Spleen (tissue), 11 donors: ENCODE data around the gene MYH10. TPM values are rescaled to one million over a fixed set of nuclear protein-coding genes. Genes with fewer than 3 reads are reported as not detected.

Source experiments
- DNase-seq: peaks from one replicate; pipeline ENCODE4 v3.0.0-alpha.2; 2020
- H3K27ac ChIP-seq, 8 donors: fragments of 200-600 bp; sonication (generic) in 7 of 8; 1 replicate in 4 of 8; 2 replicates in 4 of 8; pipeline versions ENCODE4 v1.5.0 to v1.8.0; 2016 to 2021; ENCODE audit warnings: inconsistent platforms in 4 of 8, mild to moderate bottlenecking in 4 of 8, moderate library complexity in 1 of 8
- H3K27me3 ChIP-seq, 7 donors: fragments of 200-600 bp; sonication (generic) in 6 of 7; replicated peaks in 1 of 7; 1 replicate in 4 of 7; 2 replicates in 3 of 7; pipeline versions ENCODE4 v1.5.0 to v1.8.0; 2016 to 2021; ENCODE audit warnings: inconsistent platforms in 3 of 7, mild to moderate bottlenecking in 1 of 7
- H3K36me3 ChIP-seq, 6 donors: fragments of 200-600 bp; sonication (generic) in 5 of 6; 1 replicate in 4 of 6; 2 replicates in 2 of 6; pipeline versions ENCODE4 v1.5.0 to v1.8.0; 2016 to 2021; ENCODE audit warnings: inconsistent platforms in 2 of 6
- H3K4me1 ChIP-seq, 6 donors: fragments of 200-600 bp; sonication (generic) in 5 of 6; 1 replicate in 3 of 6; 2 replicates in 3 of 6; pipeline versions ENCODE4 v1.5.0 to v1.8.0; 2016 to 2021; ENCODE audit warnings: inconsistent platforms in 3 of 6
- H3K4me3 ChIP-seq, 8 donors: fragments of 200-600 bp; sonication (generic) in 7 of 8; 1 replicate in 4 of 8; 2 replicates in 4 of 8; pipeline versions ENCODE4 v1.5.0 to v1.8.0; 2016 to 2021; ENCODE audit warnings: inconsistent platforms in 4 of 8, mild to moderate bottlenecking in 4 of 8, moderate library complexity in 2 of 8
- H3K9me3 ChIP-seq, 8 donors: fragments of 200-600 bp; sonication (generic) in 7 of 8; 1 replicate in 4 of 8; 2 replicates in 4 of 8; pipeline versions ENCODE4 v1.5.0 to v1.8.0; 2016 to 2021; ENCODE audit warnings: inconsistent platforms in 4 of 8
- POLR2A ChIP-seq, 3 donors: fragments of 450-650 bp; IDR thresholded peaks; one replicate each; pipeline ENCODE4 v1.5.1; 2017; ENCODE audit warnings: antibody characterized with exemption in 3 of 3, mild to moderate bottlenecking in 1 of 3
- POLR2AphosphoS5 ChIP-seq, 3 donors: sonication (generic); formaldehyde crosslinking; IDR thresholded peaks; one replicate each; pipeline ENCODE4 v1.5.1; 2017; ENCODE audit warnings: antibody characterized with exemption in 3 of 3
- WGBS, 5 donors: extraction: QIAGEN DNeasy Blood & Tissue Kit in 3 of 5; methylation state at CpG; one replicate each; pipeline versions ENCODE4 v1.1.5 to v1.1.7; 2013 to 2018; 5-methylcytosine and 5-hydroxymethylcytosine counted together
- intact Hi-C: fragments of 100-400 bp; cut with DNase I; formaldehyde crosslinking; loops from one replicate; pipeline ENCODE4 v1.15.0; 2023; ENCODE audit warnings: low total_unique reads
- polyA plus RNA-seq, 3 donors: library from polyadenylated mRNA; stranded (reverse); fragments of 200-250 nt; gene quantifications; one replicate each; pipeline ENCODE4 v1.2.1, GENCODE V29; 2013
- total RNA-seq, 7 donors: library from RNA; depleted of rRNA in 3 of 7; stranded (reverse); fragments of >200 nt in 3 of 7; fragmentation: NEBNext Ultra II Directional in 4 of 7; extraction: Animal tissue kit (Norgen Biotek cat#: 25700) in 4 of 7; gene quantifications; one replicate each; pipeline versions ENCODE4 v1.1.0 to v1.2.1, GENCODE V29; 2016 to 2021
- TF ChIP-seq, protein P1 (sequence below), 11 experiments: fragments of 200-600 bp in 7 of 11; fragments of 450-650 bp in 4 of 11; sonication (generic) in 4 of 11; IDR thresholded peaks in 8 of 11; conservative IDR thresholded peaks in 3 of 11; 1 replicate in 7 of 11; 2 replicates in 4 of 11; pipeline versions ENCODE4 v1.4.0 to v1.8.0; 2016 to 2021; ENCODE audit warnings: antibody characterized with exemption in 11 of 11, inconsistent platforms in 4 of 11, mild to moderate bottlenecking in 1 of 11
- donor health status: healthy with polysubstance abuse.
- donor health status: DM: no; HTN: no; CAD: no; lungs with moderate emphysema.
- donor health status: DM: no; HTN: no; CAD: no.
- donor health status: Bipolar disorder and iron deficiency.
- donor health status: healthy.
- donor health status: DM: no; HTN: no; CAD: no.
- donor health status: DM: yes; HTN: yes; CAD: no.

Gene MYH10
- total and polyA plus RNA-seq, 10 donors: 1.0 to 14.4 (median 7.5) TPM

DNA sequence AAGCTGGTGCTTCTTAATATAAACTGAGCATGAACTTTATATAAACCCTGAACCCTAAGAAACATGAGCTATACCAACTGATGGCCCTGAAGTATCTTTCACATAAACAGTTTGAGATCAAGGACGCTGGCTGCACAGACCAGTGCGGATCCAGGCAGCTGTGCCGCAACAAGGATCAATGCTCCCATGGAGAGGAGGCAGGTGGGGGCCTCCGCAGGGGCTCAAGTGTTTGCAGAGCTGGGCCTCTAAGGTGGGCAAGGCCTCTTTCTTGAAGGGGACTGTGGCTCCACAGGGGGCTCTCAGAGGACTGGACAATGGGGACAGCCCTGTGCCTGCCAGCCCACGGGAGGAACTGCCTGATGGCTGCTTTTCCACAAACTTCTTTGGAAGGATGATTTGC is 148.8 kb downstream of the MYH10 start:
- intact Hi-C loops: no loop called here
- TF ChIP-seq, protein P1, sequence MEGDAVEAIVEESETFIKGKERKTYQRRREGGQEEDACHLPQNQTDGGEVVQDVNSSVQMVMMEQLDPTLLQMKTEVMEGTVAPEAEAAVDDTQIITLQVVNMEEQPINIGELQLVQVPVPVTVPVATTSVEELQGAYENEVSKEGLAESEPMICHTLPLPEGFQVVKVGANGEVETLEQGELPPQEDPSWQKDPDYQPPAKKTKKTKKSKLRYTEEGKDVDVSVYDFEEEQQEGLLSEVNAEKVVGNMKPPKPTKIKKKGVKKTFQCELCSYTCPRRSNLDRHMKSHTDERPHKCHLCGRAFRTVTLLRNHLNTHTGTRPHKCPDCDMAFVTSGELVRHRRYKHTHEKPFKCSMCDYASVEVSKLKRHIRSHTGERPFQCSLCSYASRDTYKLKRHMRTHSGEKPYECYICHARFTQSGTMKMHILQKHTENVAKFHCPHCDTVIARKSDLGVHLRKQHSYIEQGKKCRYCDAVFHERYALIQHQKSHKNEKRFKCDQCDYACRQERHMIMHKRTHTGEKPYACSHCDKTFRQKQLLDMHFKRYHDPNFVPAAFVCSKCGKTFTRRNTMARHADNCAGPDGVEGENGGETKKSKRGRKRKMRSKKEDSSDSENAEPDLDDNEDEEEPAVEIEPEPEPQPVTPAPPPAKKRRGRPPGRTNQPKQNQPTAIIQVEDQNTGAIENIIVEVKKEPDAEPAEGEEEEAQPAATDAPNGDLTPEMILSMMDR (IDR thresholded peaks at IDR 0.05 in 8 of 11, conservative IDR thresholded peaks at IDR 0.05 in 3 of 11): no peak
- no peak for TF ChIP-seq POLR2AphosphoS5 (IDR thresholded peaks at IDR 0.05)
- WGBS, 5 donors: 93 to 98% (median 94%) methylated on average over 5 of the region's 5 CpGs
- H3K4me3 ChIP-seq: no peak overlapping the region
- H3K4me1 ChIP-seq: peaks cover 0 to 8% (median 0%) of the 10 kb centered on the region in 6 donors
- no peak for DNase-seq
- no peak overlapping the region for H3K27ac ChIP-seq
- no peaks in the 10 kb centered on the region for H3K27me3 ChIP-seq
- peaks cover 3 to 24% (median 19%) of the 10 kb centered on the region in 8 donors for H3K9me3 ChIP-seq
- peaks cover 0 to 82% (median 25%) of the 10 kb centered on the region in 6 donors for H3K36me3 ChIP-seq

DNA sequence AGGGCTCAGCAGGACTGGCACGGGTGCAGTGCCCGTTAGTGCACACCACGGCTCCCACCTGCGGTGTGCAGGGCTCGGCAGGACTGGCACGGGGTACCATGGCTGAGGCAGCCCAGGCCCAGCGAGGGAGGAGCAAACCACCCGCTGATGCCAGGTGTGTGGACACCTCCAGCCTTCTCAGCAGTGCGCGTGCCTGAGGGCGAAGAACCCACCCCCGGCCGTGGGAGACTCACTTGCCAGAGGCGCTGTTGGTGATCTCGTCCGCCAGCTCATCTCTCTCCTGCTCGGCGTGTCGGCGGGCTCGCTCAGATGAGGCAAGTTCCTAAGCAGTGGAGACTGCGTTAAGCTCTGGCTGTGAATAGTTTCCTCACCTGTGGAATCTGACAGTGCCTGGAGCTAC is 149.4 kb downstream of the MYH10 start:
- intact Hi-C loops: no loop called here
- TF ChIP-seq, protein P1 (IDR thresholded peaks at IDR 0.05 in 8 of 11, conservative IDR thresholded peaks at IDR 0.05 in 3 of 11): no peak
- peak in 2 of 3 donors; percentile 15 to 55 for TF ChIP-seq POLR2AphosphoS5 (IDR thresholded peaks at IDR 0.05)
- no peak overlapping the region for H3K27ac ChIP-seq
- H3K9me3 ChIP-seq: peaks cover 3 to 24% (median 19%) of the 10 kb centered on the region in 8 donors
- no peak overlapping the region for H3K4me3 ChIP-seq
- peaks cover 0 to 8% (median 0%) of the 10 kb centered on the region in 6 donors for H3K4me1 ChIP-seq
- 93 to 98% (median 98%) methylated on average over 12 to 22 of the region's 22 CpGs for WGBS, 5 donors
- H3K27me3 ChIP-seq: no peaks in the 10 kb centered on the region
- no peak for DNase-seq
- H3K36me3 ChIP-seq: peaks cover 0 to 89% (median 30%) of the 10 kb centered on the region in 6 donors

- 89 to 93% (median 91%) methylated on average over 31 to 33 of the region's 33 CpGs for WGBS, 5 donors
- Histone ChIP-seq H3K4me1 (peaks cover 0 to 8% (median 0%) of the 10 kb centered on the region in 6 donors), H3K27me3 (no peaks in the 10 kb centered on the region), H3K4me3 (no peak overlapping the region), H3K27ac (no peak overlapping the region), H3K9me3 (peaks cover 3 to 24% (median 19%) of the 10 kb centered on the region in 8 donors), H3K36me3 (peaks cover 0 to 97% (median 37%) of the 10 kb centered on the region in 6 donors)
- TF ChIP-seq POLR2A (IDR thresholded peaks at IDR 0.05) (no peak), POLR2AphosphoS5 (IDR thresholded peaks at IDR 0.05) (peak in 1 of 3 donors; percentile 36)
- no peak for DNase-seq
- intact Hi-C loops: no loop called here
Observed at GRCh38 chr17:8480011-8480976, 150.2 kb downstream of the MYH10 start.

GRCh38 chr17:8479431-8479947 is 151.0 kb downstream of the MYH10 start:
- H3K27me3 ChIP-seq: no peaks in the 10 kb centered on the region
- no peak overlapping the region for H3K27ac ChIP-seq
- H3K36me3 ChIP-seq: peaks cover 0 to 100% (median 45%) of the 10 kb centered on the region in 6 donors
- no peak for DNase-seq
- no peak overlapping the region for H3K4me3 ChIP-seq
- 77 to 92% (median 82%) methylated on average over 11 of the region's 11 CpGs for WGBS, 5 donors
- peaks cover 3 to 19% (median 12%) of the 10 kb centered on the region in 8 donors for H3K9me3 ChIP-seq
- intact Hi-C loops: no loop called here
- H3K4me1 ChIP-seq: peaks cover 0 to 8% (median 0%) of the 10 kb centered on the region in 6 donors
- TF ChIP-seq POLR2A (IDR thresholded peaks at IDR 0.05) (no peak), POLR2AphosphoS5 (IDR thresholded peaks at IDR 0.05) (no peak)
- TF ChIP-seq, protein P1 (IDR thresholded peaks at IDR 0.05 in 8 of 11, conservative IDR thresholded peaks at IDR 0.05 in 3 of 11): no peak
